NCI-H1092 treated with DMSO at 0.1 percent for 48 hours (cell line): ENCODE results near the gene AOPEP.
A peak's percentile ranks its signal among the peaks of the same experiment; 100 is the strongest.

ENCODE experiments used
- DNase-seq: peaks from one replicate; lab custom pipeline; 2025; lab: John Stamatoyannopoulos, UW

AOPEP gene

GRCh38 chr9:94991961-94992907 lies 265.7 kb downstream of the AOPEP start:
- no peak for DNase-seq

GRCh38 chr9:94993160-94993820 lies 266.8 kb downstream of the AOPEP start:
- DNase-seq, result no peak

- DNase-seq, result no peak
Measured at GRCh38 chr9:94993821-94994165, 267.3 kb downstream of the AOPEP start.

- no peak for DNase-seq
Measured at GRCh38 chr9:94995048-94995693, 268.7 kb downstream of the AOPEP start.

GRCh38 chr9:94996641-94997040 lies 270.1 kb downstream of the AOPEP start:
- DNase-seq, result no peak

GRCh38 chr9:94997727-94998126 lies 271.2 kb downstream of the AOPEP start:
- DNase-seq, result no peak

- DNase-seq, result no peak
Measured at GRCh38 chr9:94999832-95000231, 273.3 kb downstream of the AOPEP start.

GRCh38 chr9:95000821-95001220 lies 274.3 kb downstream of the AOPEP start:
- DNase-seq, result no peak

GRCh38 chr9:95001720-95002119 lies 275.2 kb downstream of the AOPEP start:
- DNase-seq, result no peak

GRCh38 chr9:95003689-95004410 lies 277.4 kb downstream of the AOPEP start:
- DNase-seq, result peak; percentile 50

GRCh38 chr9:95004411-95005277 lies 278.1 kb downstream of the AOPEP start:
- peak; percentile 50 for DNase-seq

GRCh38 chr9:95005278-95006143 lies 279.0 kb downstream of the AOPEP start:
- DNase-seq, result peak; percentile 45

GRCh38 chr9:95007226-95007869 lies 280.8 kb downstream of the AOPEP start:
- DNase-seq, result no peak

GRCh38 chr9:95008151-95008771 lies 281.8 kb downstream of the AOPEP start:
- DNase-seq, result no peak

GRCh38 chr9:95009459-95009858 lies 283.0 kb downstream of the AOPEP start:
- DNase-seq, result no peak

GRCh38 chr9:95010431-95010838 lies 283.9 kb downstream of the AOPEP start:
- no peak for DNase-seq

- DNase-seq, result no peak
Measured at GRCh38 chr9:95012035-95012708, 285.7 kb downstream of the AOPEP start.

- DNase-seq, result no peak
Measured at GRCh38 chr9:95012902-95013301, 286.4 kb downstream of the AOPEP start.

GRCh38 chr9:95014917-95015316 lies 288.4 kb downstream of the AOPEP start:
- DNase-seq, result no peak
